Activated CD8-positive, alpha-beta memory T cell treated with anti-CD3 and anti-CD28 coated beads, Interleukin-2, amount 50 U/mL, for 24 hours (primary cell): ENCODE measurements around the gene NWD2.
"Not testable (repeated sequence)": the region's sequence is repeated elsewhere in the genome, so short reads cannot be mapped to it uniquely, and the experiment has no call there.

Source experiments
- DNase-seq: peaks from one replicate; pipeline ENCODE4 v3.0.0-alpha.2; 2020; ENCODE audit errors: extremely low read depth

The NWD2 gene

GRCh38 chr4:37244583-37245390 lies at the start of gene NWD2:
NWD2 (plus strand) TSS chr4:37244743; CDS start chr4:37245068, 325 bp downstream.
- DNase-seq, result no peak

GRCh38 chr4:37197899-37198298 lies 46.6 kb upstream of the NWD2 start:
- DNase-seq, result no peak

- not testable (repeated sequence) for DNase-seq
Observed at GRCh38 chr4:37204740-37205139, 39.8 kb upstream of the NWD2 start.

- no peak for DNase-seq
Observed at GRCh38 chr4:37216209-37216608, 28.3 kb upstream of the NWD2 start.

- DNase-seq, result no peak
Observed at GRCh38 chr4:37219242-37219641, 25.3 kb upstream of the NWD2 start.

GRCh38 chr4:37219990-37220389 lies 24.6 kb upstream of the NWD2 start:
- DNase-seq, result no peak

GRCh38 chr4:37220685-37221084 lies 23.9 kb upstream of the NWD2 start:
- no peak for DNase-seq

GRCh38 chr4:37223732-37224131 lies 20.8 kb upstream of the NWD2 start:
- DNase-seq, result no peak

- no peak for DNase-seq
Observed at GRCh38 chr4:37224854-37225253, 19.7 kb upstream of the NWD2 start.

GRCh38 chr4:37225778-37226177 lies 18.8 kb upstream of the NWD2 start:
- no peak for DNase-seq

- DNase-seq, result no peak
Observed at GRCh38 chr4:37232315-37232714, 12.2 kb upstream of the NWD2 start.

- no peak for DNase-seq
Observed at GRCh38 chr4:37236165-37236564, 8.4 kb upstream of the NWD2 start.

- no peak for DNase-seq
Observed at GRCh38 chr4:37241647-37242046, 2.9 kb upstream of the NWD2 start.

- no peak for DNase-seq
Observed at GRCh38 chr4:37243051-37243450, 1.5 kb upstream of the NWD2 start.

GRCh38 chr4:37243722-37244582 lies 591 bp upstream of the NWD2 start:
- no peak for DNase-seq

- DNase-seq, result no peak
Observed at GRCh38 chr4:37245391-37245954, 930 bp downstream of the NWD2 start.

- DNase-seq, result no peak
Observed at GRCh38 chr4:37246891-37247290, 2.3 kb downstream of the NWD2 start.

- no peak for DNase-seq
Observed at GRCh38 chr4:37258221-37258620, 13.7 kb downstream of the NWD2 start.

- DNase-seq, result no peak
Observed at GRCh38 chr4:37268319-37268718, 23.8 kb downstream of the NWD2 start.

GRCh38 chr4:37279121-37279520 lies 34.6 kb downstream of the NWD2 start:
- DNase-seq, result no peak

- no peak for DNase-seq
Observed at GRCh38 chr4:37279894-37280592, 35.5 kb downstream of the NWD2 start.

GRCh38 chr4:37299468-37299867 lies 54.9 kb downstream of the NWD2 start:
- DNase-seq, result no peak
